NCI-H2081 (cell line): ENCODE data around the gene WDR7.

Experiments
- DNase-seq, 2 experiments: peaks; one replicate each; lab custom pipeline; 2025; lab: John Stamatoyannopoulos, UW

The WDR7 gene

DNA sequence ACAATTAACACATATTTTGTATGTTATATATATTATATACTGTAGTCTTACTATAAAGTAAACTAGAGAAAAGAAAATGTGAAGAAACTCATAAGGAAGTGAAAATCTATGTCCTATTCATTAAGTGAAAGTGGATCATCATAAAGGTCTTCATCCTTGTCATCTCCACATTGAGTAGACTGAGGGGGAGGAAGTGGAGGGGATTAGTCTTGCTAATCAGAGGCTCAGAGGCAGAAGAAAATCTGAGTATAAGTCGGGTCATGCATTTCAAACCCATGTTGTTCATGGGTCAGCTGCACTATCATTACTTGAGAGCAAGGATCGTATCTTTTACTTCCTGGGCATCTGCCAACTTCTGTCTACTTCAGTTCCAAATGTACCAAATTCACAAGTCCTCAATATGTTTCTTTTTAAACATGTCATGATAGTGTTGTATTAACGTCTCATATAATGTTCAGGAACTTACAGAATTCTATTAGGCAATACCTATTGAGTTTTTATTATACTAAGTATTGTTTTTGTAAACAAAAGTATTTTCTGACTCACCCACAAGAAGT is 286.8 kb downstream of the WDR7 start:
- no peak for DNase-seq

DNA sequence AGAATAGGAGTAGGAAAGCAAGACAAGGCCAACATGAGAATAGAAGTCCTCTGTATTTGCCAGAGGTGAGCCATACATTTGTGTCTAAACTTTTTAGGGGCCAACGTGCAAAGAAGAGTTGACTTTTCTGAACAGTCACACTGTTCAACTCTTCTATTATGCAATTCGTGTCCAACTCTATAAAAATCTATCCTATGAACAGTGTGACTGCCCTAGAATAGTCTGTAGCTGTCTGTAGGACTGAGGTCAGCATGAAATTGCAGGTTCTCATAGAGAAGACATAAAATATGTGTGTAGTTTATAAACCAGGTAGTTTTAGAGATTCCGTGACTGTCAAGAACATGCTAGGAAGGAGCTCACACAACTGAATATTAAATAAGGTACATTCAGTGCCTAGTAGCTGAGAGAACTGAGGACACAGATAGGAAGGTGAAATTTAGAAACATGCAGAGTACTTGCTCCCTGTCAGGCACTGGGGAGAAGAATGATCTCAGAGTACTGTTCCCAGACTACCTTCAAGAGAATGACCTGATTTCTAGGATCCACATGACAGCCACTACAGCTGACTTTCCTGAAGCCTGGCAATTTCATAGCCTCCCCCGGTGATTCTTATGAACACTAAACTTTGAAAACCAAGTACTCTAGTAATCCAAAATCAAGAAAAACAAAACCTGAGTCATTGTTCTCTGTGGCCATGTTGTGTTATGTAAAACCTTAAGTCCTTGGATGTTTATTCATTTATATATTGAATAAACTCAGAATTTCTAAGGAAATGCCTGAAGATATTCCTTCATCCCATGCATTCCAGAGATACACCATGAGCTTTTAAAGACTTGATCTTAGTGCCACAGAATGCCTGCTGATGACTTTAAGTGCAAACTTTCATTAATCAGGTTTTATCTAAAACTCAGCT is 294.3 kb downstream of the WDR7 start:
- DNase-seq = no peak

DNA sequence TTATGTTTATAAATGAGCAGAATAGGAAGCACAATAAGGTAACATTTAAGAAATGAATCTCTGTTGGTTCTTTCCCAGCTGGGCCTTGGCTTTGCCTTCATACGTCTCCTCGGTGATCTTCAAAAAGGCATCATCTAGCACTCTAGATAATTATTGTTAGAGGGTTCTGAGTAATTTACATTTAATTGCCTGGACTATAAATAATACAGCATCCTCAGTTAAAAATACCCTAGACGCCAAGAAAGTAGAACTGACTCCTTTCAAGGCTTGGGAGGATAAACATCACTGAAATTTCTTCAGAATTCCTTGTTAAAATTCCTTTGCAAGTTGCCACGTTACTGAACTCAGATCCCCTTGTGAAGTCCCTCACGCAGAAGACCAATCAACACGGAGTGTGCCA is 296.1 kb downstream of the WDR7 start:
- DNase-seq = no peak

DNA sequence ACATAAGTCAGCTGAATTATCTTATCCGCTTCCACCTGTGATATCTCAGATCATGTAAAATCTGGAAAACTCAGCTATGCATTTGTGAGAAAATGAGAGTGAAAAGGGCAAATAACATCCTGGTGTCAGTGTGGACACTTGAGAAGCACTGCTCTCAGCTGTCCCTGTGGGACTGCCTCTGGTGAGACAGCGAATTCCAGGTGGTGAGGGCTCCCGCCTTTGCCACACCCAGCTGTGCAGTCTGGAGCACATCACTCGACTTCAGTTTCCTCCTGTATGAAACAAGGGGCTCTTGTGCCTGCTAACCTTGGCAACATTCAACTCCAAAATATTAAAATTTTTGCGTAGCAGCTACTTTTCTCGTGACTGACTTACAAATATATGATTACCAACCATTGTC is 300.9 kb downstream of the WDR7 start:
- DNase-seq = no peak

DNA sequence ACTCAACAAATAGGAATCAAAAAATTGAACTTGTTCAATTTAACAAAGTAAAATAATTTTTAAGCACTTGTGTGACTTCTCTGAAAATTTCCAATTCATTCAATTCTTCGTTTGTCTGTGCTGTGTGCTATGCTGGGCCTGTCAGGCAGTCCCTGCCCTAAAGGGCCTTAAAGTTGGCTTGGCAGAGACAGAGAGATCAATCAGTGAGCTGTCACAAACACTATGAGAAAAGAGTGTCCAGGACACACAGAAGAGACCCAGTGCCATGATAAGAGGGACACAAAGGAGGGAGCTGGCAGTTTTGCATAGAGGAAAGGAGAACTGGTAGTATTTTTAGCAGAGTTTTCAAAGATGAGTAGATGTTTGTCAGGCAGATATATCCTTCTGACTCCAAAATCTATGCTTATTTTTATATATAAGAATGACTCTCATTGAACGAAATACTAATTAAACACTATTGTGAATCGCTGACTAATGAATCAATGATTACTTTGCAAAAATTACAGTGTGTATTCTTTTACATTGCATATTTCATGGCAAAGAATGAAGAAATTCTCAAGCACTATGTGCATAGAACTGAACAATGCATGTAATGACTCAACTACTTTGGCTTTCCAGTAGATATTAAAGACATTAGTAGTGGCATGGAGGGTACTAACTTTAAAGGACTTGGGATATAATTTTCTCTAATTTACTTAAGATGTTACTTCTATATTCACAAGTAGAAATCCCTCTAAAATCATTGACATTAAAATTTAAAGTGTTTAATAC is 302.5 kb downstream of the WDR7 start:
- DNase-seq = no peak

DNA sequence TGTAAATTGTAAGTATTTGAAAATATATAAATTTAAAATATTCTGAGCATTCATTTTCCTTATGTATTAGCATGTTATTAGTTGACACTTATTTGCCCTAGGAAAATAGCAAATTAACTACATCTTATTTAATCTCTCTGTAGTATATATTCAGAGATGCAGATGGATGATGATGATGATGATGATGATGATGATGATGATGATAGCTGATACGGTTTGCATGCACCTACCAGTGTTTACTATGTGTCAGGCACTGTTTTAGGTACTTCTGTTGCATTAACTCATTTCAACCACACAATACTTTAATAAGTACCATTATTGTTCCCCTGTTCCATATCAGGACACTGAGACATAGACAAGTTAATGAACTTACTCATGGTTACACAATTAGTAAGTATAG is 304.3 kb downstream of the WDR7 start:
- DNase-seq = no peak

DNA sequence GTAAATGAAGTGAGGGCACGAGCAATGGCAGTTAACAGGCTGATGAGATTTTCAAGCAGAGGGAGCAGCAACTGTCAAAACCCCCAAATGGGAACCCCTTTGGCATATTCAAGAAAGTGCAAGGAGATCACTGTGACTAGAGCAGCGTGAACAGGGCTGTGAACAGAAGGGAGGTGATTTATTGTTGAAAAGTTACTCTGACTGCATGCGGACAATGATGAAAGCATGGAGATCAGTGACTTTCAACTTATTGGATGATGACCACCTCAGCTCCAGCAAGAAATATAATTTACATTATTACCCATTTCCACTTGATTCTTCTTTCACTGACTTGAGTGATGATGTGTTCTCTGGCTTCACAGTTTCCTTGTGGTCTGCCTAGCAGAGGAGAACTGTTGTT is 308.0 kb downstream of the WDR7 start:
- DNase-seq = no peak

DNA sequence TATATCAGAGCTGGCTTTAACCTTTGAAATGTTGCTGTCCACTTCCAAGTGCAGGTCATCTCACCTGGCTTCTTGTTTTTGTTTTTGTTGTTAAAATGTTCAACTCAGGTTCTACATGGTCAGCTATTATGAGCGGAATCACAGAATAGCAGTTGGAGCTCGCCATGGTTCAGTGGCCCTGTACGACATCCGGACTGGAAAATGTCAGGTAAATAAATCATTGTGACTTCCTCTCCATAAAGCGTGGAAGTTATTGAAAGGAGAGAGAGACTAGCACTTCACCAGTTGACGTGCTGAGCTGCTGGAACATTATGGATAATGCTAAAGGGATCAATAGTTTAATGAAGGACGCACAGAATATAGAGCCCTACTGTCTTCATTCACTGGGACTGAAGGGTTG is 311.2 kb downstream of the WDR7 start:
- DNase-seq = peak; percentile 11 to 37

DNA sequence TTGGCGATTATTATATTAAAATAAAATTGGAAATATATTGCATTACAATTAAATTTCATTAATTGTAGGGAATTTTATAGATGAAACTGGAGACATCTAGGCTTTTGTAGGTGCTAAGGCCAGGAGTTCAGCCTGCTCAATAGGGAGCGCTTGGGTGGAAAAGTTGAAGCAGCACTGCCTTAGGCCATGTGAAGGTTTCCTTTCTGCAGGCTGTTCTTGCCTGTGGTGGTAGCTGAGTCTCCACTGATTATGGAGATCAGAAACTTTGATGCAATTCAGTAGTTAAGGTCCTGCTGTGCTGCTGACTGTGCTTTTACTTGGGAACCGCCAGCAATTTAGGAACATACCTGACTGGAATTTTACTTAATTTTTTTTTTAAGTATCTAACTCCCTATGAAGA is 315.9 kb downstream of the WDR7 start:
- DNase-seq = no peak

DNA sequence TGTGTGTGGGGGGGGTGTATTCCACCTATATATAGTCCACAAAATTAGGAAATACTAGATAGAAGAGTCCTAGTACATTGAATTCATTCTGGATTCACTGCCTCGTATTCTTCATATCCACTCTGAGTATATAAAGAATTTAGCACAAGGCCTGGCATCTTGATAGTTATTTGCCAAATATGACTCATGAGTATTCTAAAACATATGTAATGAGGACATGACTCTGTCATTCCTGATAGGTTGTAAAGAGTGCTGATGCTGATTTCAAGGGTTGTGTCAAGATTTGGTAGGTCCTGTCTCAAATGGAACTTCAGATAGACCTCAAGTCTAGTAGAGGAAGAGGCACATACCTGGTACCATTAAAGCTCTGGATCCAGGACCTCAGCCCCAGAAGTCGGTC is 322.3 kb downstream of the WDR7 start:
- DNase-seq = no peak

DNA sequence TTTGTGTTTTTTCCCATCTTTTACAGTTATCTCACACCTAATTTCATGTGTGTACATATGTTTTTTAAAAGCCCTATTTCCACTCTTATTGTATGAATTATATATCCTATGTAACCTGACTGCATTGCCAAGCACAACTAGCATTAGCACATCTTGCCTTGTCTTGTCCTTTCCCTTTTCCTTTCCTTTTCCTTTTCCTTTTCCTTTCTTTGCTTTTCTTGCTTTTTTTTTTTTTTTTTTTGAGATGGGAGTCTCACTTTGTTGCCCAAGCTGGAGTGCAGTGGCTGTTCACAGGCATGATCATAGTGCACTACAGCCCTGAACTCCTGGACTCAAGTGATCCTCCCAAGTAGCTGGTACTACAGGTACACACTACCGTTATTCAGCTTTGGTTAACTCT is 323.0 kb downstream of the WDR7 start:
- DNase-seq = no peak

DNA sequence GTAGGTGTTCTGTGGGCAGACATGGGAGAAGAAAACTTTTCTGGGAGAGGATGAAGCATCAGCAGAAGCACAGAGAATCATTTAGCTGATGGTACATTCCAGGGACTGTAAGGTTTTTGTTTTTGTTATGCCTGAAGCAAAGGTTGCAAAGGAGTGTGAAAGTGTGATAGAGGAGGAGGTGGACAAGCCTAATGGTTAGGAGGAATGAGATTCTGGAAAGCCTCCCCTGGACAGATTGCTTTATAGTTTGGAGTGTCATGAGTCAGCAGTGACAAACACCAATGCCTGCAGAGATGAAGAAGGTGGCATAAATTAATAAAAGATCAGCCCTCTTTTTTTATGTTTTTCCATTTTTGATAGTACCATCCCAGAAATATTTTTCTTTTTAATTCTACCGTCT is 324.1 kb downstream of the WDR7 start:
- no peak for DNase-seq

DNA sequence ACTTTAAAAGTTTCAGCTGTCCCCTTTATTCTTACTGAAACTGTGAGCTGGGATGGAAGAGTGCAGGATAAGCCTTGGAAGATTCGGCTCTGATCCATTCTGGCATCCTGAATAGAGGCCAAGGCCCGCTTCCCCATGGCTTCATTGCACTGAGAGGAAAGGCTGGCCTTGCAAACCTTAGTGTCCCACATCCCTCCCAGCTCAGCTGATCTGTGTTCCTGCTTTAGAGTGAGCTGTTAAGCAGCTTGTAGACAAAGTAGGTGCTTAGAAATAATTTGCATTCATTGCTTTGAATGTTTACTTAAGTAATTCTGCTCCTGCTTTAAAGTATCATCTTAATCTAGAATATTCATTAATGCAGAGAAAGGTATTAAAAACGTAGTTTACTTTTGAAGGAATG is 326.1 kb downstream of the WDR7 start:
- no peak for DNase-seq

DNA sequence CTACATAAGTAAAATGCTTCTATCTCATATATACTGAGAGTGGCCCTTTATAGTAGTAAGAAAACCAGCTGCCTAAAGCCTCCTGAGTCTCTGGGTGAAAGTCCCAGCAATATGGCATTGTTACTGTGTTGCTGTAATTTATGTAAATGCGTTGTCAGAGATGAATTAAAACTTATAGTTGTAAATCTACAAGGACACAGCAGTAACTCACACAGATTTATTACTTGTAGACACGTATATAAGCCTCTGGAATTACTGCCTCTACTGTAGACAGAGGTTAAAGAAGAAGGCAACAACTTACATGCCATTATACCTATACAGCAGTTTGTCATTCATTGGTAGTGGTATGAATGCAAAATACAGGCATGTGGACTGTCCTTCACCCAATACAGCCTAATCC is 326.6 kb downstream of the WDR7 start:
- no peak for DNase-seq

DNA sequence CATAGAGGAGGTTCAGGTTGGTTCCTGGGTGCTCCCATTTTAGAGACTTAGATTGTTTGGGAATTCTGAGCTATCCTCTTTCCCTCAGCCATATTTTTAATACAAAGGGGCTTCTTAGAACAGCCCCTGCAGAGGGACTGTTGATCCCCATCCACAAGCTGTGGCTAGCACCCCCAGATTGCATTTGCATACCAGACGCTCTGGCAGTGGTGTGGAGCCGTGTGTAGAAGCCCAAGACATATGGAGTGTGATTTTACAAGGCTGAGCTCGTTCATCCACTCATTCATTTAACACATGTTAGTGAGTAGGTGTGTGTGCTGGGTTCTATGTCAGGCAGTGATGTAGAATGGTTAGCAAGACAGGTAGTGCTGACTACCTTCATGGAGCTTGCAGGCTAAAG is 329.0 kb downstream of the WDR7 start:
- no peak for DNase-seq

DNA sequence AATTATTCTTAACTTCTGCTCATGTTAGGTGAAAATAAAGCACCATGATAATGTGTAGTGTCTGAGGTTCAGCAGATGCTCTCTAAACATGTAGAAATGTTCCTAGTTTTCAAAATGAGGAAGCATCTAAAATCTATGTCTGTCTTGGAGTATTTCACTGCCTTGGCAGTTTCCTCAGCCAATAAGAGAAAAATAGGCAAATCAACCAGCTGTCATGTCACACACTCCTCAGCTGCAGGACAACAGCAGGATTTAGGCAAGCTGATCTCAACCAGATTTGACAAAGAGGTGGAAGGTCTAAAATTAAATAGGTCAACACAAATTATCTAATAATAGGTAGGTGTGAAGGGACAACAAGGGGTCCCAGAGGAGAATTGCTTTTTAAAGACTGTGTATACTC is 331.6 kb downstream of the WDR7 start:
- DNase-seq = no peak

DNA sequence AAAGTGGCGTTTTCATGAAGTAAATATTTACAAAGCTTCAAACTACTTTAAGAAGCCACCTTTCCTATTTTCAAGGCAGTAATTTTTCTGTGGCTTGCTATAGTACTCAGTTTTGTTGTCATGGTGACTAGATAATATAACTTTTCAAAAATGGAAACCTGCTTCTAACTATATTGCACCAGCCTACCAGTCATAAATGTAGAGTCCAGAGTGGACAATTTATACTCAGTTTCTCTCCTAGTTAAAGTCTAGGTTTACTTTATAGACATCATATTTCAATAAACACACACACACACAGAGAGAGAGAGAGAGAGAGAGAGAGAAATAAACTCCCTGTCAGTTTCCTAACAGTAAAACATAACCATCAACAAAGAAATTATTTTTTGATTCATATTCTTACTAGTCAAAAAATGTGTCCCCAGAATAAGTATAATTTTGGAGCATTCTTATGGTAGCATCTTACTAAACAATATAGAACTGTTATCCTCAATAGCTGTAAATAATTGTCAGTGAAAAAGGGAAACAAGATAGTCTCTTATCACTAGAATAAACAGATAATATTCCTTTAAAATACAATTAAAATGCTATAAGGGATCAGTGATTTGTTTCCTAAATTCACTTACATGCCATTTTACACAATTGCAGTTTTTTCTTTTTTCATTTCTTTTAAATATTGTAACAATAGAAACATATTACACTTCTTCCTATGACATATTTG is 332.3 kb downstream of the WDR7 start:
- no peak for DNase-seq

DNA sequence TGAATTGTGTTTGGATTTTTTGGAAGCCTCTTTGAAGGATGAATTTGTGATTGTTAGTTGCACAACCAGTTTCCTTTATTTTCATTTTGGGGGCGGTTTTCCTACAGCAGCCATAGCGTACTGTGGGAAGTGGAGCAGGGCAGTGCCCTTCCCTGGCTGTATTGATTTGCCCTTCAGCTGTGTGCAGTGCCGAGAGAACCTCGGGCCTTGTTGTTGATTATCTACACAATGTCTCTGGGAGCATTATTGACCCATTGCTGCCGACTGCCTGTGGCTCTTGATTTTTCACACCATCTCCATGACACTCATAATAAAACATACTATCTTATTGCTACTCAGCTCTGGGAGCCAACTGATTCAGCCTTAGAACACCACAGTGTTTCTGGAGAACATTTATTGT is 333.6 kb downstream of the WDR7 start:
- DNase-seq = no peak

DNA sequence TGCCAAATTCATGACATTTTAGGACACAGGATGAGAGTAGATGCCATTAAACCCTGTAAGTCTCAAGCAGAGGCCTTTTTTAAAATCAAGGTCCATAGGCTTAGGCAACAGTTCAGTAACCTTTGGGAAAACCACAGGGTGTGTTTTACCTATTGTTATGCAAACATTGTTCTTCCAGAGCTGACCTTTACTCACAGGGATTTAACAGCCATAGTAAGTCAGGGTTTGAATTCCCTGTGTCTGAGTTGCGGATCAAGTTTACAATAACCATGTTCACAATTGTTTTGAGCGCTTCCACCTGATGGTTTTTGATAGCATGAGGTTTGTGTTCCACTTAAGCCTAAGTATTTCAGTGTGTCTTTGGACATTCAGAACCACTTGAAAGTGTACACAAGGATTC is 335.7 kb downstream of the WDR7 start:
- no peak for DNase-seq

DNA sequence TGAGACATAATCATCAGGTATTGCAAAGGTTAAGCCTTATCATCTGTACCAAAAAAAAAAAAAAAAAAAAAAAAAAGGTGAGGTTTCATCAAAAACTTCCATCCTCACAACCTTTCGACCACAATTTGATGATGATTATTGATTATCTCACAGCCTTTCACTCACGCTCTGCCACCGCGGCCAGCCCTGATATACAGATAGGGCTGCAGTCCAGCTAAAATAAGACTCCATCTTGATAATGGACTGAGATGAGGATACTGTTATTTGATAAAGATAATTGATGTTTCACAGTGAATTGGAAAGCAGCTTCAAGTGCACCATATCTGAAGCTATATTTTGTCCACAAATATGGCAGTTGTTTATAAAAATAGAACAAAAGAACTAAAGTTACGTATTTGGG is 336.1 kb downstream of the WDR7 start:
- no peak for DNase-seq

DNA sequence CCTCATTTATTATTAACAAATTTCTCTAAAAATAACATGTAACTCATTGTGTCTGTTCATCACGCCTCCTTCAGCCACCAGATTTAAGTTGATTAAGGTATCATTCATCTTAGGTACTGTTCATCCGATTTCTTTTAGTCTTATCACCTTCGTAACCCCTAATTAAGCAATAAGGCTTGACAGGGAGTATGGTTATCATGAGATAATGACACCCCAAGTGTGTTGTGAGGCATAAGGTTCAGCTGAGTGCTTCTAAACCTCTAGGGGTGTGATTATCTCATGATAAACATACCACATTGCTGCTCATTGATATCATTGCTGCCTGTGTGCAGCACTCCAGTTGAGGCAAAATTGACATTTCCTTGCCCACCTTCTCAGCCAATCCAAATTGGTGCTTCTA is 336.9 kb downstream of the WDR7 start:
- DNase-seq = no peak

DNA sequence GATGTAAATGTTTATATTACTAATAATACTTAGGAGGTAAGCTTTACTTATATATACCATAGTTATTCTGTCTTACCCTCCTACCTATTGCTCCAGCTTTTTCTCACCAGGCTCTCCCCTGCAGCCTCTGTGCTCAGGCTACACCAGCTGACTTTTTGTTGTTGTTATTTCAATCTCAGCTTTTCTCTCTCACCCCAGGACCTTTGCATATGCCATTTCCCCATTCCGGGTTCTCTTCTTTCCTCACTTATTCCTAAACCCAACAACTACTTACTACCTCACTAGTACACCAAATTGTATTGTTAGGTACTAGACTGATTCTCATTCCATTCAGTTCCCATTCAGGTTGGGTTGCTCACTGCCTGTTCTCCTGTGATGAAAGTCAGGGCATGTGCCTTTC is 339.5 kb downstream of the WDR7 start:
- DNase-seq = no peak

DNA sequence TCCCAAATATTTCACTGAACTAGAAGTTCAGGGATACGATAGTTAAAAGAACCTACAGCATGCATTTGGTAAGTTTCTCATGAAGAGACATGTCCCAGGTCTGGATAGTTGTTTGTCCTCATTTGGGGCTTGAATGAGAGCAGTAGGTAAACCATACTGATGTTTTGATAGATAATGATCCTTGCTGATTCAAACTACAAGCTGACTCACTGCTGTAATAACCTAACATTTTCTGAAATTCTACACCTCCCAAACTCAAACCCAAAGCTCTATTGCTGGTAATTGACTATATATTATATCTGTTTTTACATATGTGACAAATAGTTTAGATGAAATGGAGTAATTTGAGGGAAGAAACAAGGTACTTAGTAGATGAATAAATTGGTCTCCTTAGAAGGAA is 341.6 kb downstream of the WDR7 start:
- peak in 1 of 2 experiments; percentile 46 for DNase-seq
